HFFc6 (cell line): ENCODE results near the gene TCEAL4. TPM values are rescaled to one million over a fixed set of nuclear protein-coding genes. Genes with fewer than 3 reads are reported as not detected.

Experiments used
- DNase-seq: peaks from one replicate; pipeline ENCODE4 v3.0.0-alpha.2; 2018
- H3K27ac Mint-ChIP-seq: 2 replicates; pipeline ENCODE4 v1.8.0; 2020; ENCODE audit warnings: mild to moderate bottlenecking, mixed read lengths
- H3K27me3 Mint-ChIP-seq: 2 replicates; pipeline ENCODE4 v1.8.0; 2021; ENCODE audit warnings: mild to moderate bottlenecking, moderate library complexity, mixed read lengths; ENCODE audit not compliant: insufficient read depth
- H3K36me3 Mint-ChIP-seq: 2 replicates; pipeline ENCODE4 v1.8.0; 2021; ENCODE audit warnings: low read depth, mixed read lengths
- H3K4me1 Mint-ChIP-seq: 2 replicates; pipeline ENCODE4 v1.8.0; 2020; ENCODE audit warnings: low read depth, mixed read lengths
- H3K4me3 Mint-ChIP-seq: 2 replicates; pipeline ENCODE4 v1.8.0; 2020; ENCODE audit warnings: mild to moderate bottlenecking, moderate library complexity, mixed read lengths
- H3K9me3 Mint-ChIP-seq: 2 replicates; pipeline ENCODE4 v1.8.0; 2020; ENCODE audit warnings: mild to moderate bottlenecking, mixed read lengths
- CTCF ChIP-seq: fragments of 200-600 bp; sonication (generic); IDR thresholded peaks from 2 replicates; pipeline ENCODE4 v1.5.0; 2021; ENCODE audit warnings: antibody characterized with exemption, mild to moderate bottlenecking
- total RNA-seq, 6 experiments: library from RNA; stranded (reverse); fragmentation: NEBNext Ultra II Directional; extraction: Animal tissue kit (Norgen Biotek cat#: 25700); gene quantifications; 2 replicates in 1 of 6; 3 replicates in 5 of 6; pipeline ENCODE4 v1.2.3, GENCODE V29; 2021

The TCEAL4 gene
- total RNA-seq, 6 experiments from 2014 or later: 92.4 to 119 (median 118) TPM

DNA sequence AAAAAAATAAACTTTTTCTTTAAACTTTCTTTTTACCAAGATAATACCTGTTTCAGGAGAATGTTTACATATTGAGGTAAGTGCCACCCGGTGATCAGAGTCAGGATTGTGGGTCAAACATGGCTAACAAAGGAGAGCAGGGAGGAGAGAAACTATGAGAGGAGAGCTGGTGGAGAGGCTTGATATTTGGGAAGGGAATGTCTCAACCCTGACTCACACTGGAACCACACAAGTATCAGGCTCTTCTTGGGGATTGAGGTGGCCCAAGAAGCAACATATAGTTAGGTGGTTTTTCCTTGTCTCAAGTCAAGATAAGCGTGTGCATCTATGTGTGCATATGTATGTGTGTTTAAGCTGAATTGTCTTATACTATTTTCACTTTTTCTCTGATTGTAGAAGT lies 50.1 kb downstream of the TCEAL4 start:
- Mint-ChIP-seq H3K27me3 (no peaks in the 10 kb centered on the region; the same call in 1 of the 2 replicates), H3K36me3 (no peaks in the 10 kb centered on the region), H3K4me1 (peaks cover 29% of the 10 kb centered on the region), H3K4me3 (no peak overlapping the region), H3K9me3 (no peaks in the 10 kb centered on the region), H3K27ac (no peak overlapping the region)
- DNase-seq: no peak
- TF ChIP-seq CTCF: no peak

Other genes starting within 250 kb of the TCEAL4 start
- 10 to 100 TPM; 77.3 to 99.9 (median 83.0) TPM for gene TCEAL9, start 229.0 kb upstream of the TCEAL4 start, total RNA-seq
- 100 to 1,000 TPM; 251 to 325 (median 291) TPM for gene BEX3, start 209.0 kb upstream of the TCEAL4 start, total RNA-seq
- under 1 TPM in 4 of 6 experiments, not detected in 2; 0.11 to 0.15 (median 0.13) TPM for gene RAB40A, start 66.0 kb upstream of the TCEAL4 start, total RNA-seq
- 10 to 100 TPM; 54.3 to 75.5 (median 62.7) TPM for gene TCEAL3, start 22.4 kb downstream of the TCEAL4 start, total RNA-seq
- gene TCEAL1, start 43.5 kb downstream of the TCEAL4 start, total RNA-seq: 10 to 100 TPM; 33.4 to 36.8 (median 35.9) TPM
- 100 to 1,000 TPM; 529 to 650 (median 569) TPM for gene MORF4L2, start 101.2 kb downstream of the TCEAL4 start, total RNA-seq
- gene TMEM31, start 125.4 kb downstream of the TCEAL4 start, total RNA-seq: not detected
- gene PLP1, start 191.3 kb downstream of the TCEAL4 start, total RNA-seq: 1 to 10 TPM in 1 of 6 experiments, under 1 TPM in 5; 0.12 to 1.2 (median 0.50) TPM
- gene RAB9B, start 246.7 kb downstream of the TCEAL4 start, total RNA-seq: under 1 TPM; 0.14 to 0.40 (median 0.25) TPM